HG03378 (cell line): ENCODE measurements around the gene NEK10.

Experiments
- ATAC-seq: cut with Tn5 transposase; IDR thresholded peaks from one replicate; pipeline ENCODE4 v1.9.1; 2021; ENCODE audit warnings: mild to moderate bottlenecking, moderate library complexity; ENCODE audit not compliant: unreplicated experiment

The NEK10 gene

GRCh38 chr3:27076815-27077630, 292.2 kb downstream of the NEK10 start:
- ATAC-seq = no peak

GRCh38 chr3:27074914-27075313, 294.3 kb downstream of the NEK10 start:
- no peak for ATAC-seq

GRCh38 chr3:27073912-27074311, 295.3 kb downstream of the NEK10 start:
- no peak for ATAC-seq

GRCh38 chr3:27072810-27073651, 296.2 kb downstream of the NEK10 start:
- no peak for ATAC-seq

- no peak for ATAC-seq
These were observed 308.8 kb downstream of the NEK10 start for GRCh38 chr3:27060336-27060735.
